Heart left ventricle (tissue), 16 donors: Measurements from ENCODE around the gene ZCCHC7. TPM values are rescaled to one million over a fixed set of nuclear protein-coding genes. Genes with fewer than 3 reads are reported as not detected.
A peak's percentile ranks its signal among the peaks of the same experiment; 100 is the strongest.

Source experiments
- ATAC-seq, 4 donors: fragments of 200-7000 bp; cut with Tn5 transposase; one replicate each; pipeline ENCODE4 v1.9.1; 2020 to 2022; ENCODE audit warnings: moderate library complexity in 4 of 4, mild to moderate bottlenecking in 3 of 4, moderate number of reproducible peaks in 1 of 4
- DNase-seq, 5 donors: peaks; one replicate each; pipeline ENCODE4 v3.0.0-alpha.2; 2020
- H3K27ac ChIP-seq, 12 donors: fragments of 200-600 bp; sonication (generic) in 4 of 12; one replicate each; pipeline versions ENCODE4 v1.5.0 to v1.8.0; 2016 to 2022; ENCODE audit warnings: mild to moderate bottlenecking in 2 of 12
- H3K27me3 ChIP-seq, 9 donors: fragments of 200-600 bp; sonication (generic) in 2 of 9; one replicate each; pipeline versions ENCODE4 v1.5.1 to v1.8.0; 2016 to 2022; ENCODE audit warnings: mild to moderate bottlenecking in 3 of 9
- H3K36me3 ChIP-seq, 9 donors: fragments of 200-600 bp; sonication (generic) in 2 of 9; one replicate each; pipeline versions ENCODE4 v1.5.0 to v1.8.0; 2018 to 2022; ENCODE audit warnings: mild to moderate bottlenecking in 2 of 9
- H3K4me1 ChIP-seq, 12 donors: fragments of 200-600 bp; sonication (generic) in 4 of 12; one replicate each; pipeline versions ENCODE4 v1.5.0 to v1.8.0; 2016 to 2022; ENCODE audit warnings: mild to moderate bottlenecking in 3 of 12
- H3K4me3 ChIP-seq, 12 donors: fragments of 200-600 bp; sonication (generic) in 4 of 12; one replicate each; pipeline versions ENCODE4 v1.5.0 to v1.8.0; 2017 to 2022; ENCODE audit warnings: mild to moderate bottlenecking in 9 of 12, moderate library complexity in 4 of 12
- H3K9me3 ChIP-seq, 12 donors: fragments of 200-600 bp; sonication (generic) in 4 of 12; one replicate each; pipeline versions ENCODE4 v1.5.0 to v1.8.0; 2016 to 2022; ENCODE audit warnings: mild to moderate bottlenecking in 1 of 12
- CTCF ChIP-seq, 12 donors: fragments of 200-600 bp; sonication (generic) in 4 of 12; IDR thresholded peaks; one replicate each; pipeline versions ENCODE4 v1.5.0 to v1.8.0; 2018 to 2022; ENCODE audit warnings: antibody characterized with exemption in 12 of 12, mild to moderate bottlenecking in 5 of 12
- POLR2A ChIP-seq, 2 donors: fragments of 450-650 bp; IDR thresholded peaks; one replicate each; pipeline ENCODE4 v1.6.1; 2017; ENCODE audit warnings: antibody characterized with exemption in 2 of 2, mild to moderate bottlenecking in 2 of 2, moderate library complexity in 2 of 2
- WGBS, 4 donors: extraction: QIAGEN DNeasy Blood & Tissue Kit in 2 of 4; methylation state at CpG; one replicate each; pipeline versions ENCODE4 v1.1.5 to v1.1.7; 2013 to 2018; 5-methylcytosine and 5-hydroxymethylcytosine counted together
- intact Hi-C, 10 donors: fragments of 100-400 bp; cut with DNase I; formaldehyde crosslinking; loops; one replicate each; pipeline versions ENCODE4 v1.11.1 to v1.14.2; 2022
- polyA plus RNA-seq, 2 donors: library from polyadenylated mRNA; stranded (reverse); fragments of 200-250 nt; gene quantifications; one replicate each; pipeline ENCODE4 v1.2.3, GENCODE V29; 2013
- total RNA-seq, 9 donors: library from RNA; depleted of rRNA in 2 of 9; stranded (reverse); fragments of >200 nt in 2 of 9; fragmentation: NEBNext Ultra II Directional in 3 of 9; extraction: Animal tissue kit (Norgen Biotek cat#: 25700) in 3 of 9; gene quantifications; one replicate each; pipeline versions ENCODE4 v1.1.0 to v1.2.4, GENCODE V29; 2016 to 2023
- donor health status: ischemic (EF 13 %, LVEDD 7.1; RV severe dilation, severe dysfunction).
- donor health status: healthy with polysubstance abuse.
- donor health status: DM: no; HTN: yes; CAD: no.
- donor health status: DM: no; HTN: no; CAD: no.
- donor health status: ischemic (EF 25% LVEDD 6.9; RV normal size, moderate dysfunction).
- donor health status: ischemic (EF 25% LVEDD 5.7; RV mildly dilated, moderate dysfunction).
- donor health status: healthy.
- donor health status: DM: yes; HTN: yes; CAD: no.
- donor health status: ischemic (EF 35%, LVEDD 5.7; RV mildly dilated, moderate dysfunction).
- donor health status: nonischemic (EF 11% LVEDD 7.7; RV severe dilation, severe dysfunction).
- donor health status: DM: yes; HTN: yes; CAD: no.
- donor health status: PGD.
- donor health status: ischemic (EF 29% LVEDD 5.4; RV normal size, mild dysfunction).
- donor health status: nonischemic (EF 23%, LVEDD 6.1; RV moderate dilation, normal function).

Gene ZCCHC7
- total and polyA plus RNA-seq, 11 donors, result 3.5 to 14.8 (median 8.4) TPM

- H3K36me3 ChIP-seq, result no peaks in the 10 kb centered on the region
- H3K27ac ChIP-seq, result peak overlapping the region in 7 of 12 donors; percentile 27 to 69 (median 46)
- ATAC-seq (peak in 3 of 4 donors; percentile 64 to 92 (median 78)), DNase-seq (no peak)
- H3K4me3 ChIP-seq, result no peak overlapping the region
- peaks cover 0 to 11% (median 0%) of the 10 kb centered on the region in 12 donors for H3K4me1 ChIP-seq
- intact Hi-C loops, result no loop called here
- H3K9me3 ChIP-seq, result no peaks in the 10 kb centered on the region
- TF ChIP-seq POLR2A (IDR thresholded peaks at IDR 0.05) (no peak), CTCF (IDR thresholded peaks at IDR 0.05) (no peak)
- WGBS, 4 donors, result 48 to 66% (median 50%) methylated on average over 3 of the region's 3 CpGs
- H3K27me3 ChIP-seq, result no peaks in the 10 kb centered on the region
These were observed 285.0 kb downstream of the ZCCHC7 start for GRCh38 chr9:37405350-37405749.

GRCh38 chr9:37405764-37406380 is 285.5 kb downstream of the ZCCHC7 start:
- H3K4me1 ChIP-seq, result peaks cover 0 to 11% (median 0%) of the 10 kb centered on the region in 12 donors
- H3K27ac ChIP-seq, result peak overlapping the region in 5 of 12 donors; percentile 27 to 69 (median 56)
- intact Hi-C loops, result no loop called here
- ATAC-seq, result peak in 1 of 4 donors; percentile 35
- peak in 1 of 5 donors; percentile 37 for DNase-seq
- H3K27me3 ChIP-seq, result no peaks in the 10 kb centered on the region
- no peaks in the 10 kb centered on the region for H3K9me3 ChIP-seq
- no peak for TF ChIP-seq POLR2A (IDR thresholded peaks at IDR 0.05)
- no peak for TF ChIP-seq CTCF (IDR thresholded peaks at IDR 0.05)
- no peaks in the 10 kb centered on the region for H3K36me3 ChIP-seq
- 74 to 87% (median 82%) methylated on average over 10 of the region's 10 CpGs for WGBS, 4 donors
- H3K4me3 ChIP-seq, result no peak overlapping the region

- TF ChIP-seq CTCF (IDR thresholded peaks at IDR 0.05), result no peak
- TF ChIP-seq POLR2A (IDR thresholded peaks at IDR 0.05), result no peak
- intact Hi-C loops, result no loop called here
- H3K4me3 ChIP-seq, result no peak overlapping the region
- DNase-seq (no peak), ATAC-seq (no peak)
- WGBS, 4 donors, result 92 to 94% (median 93%) methylated on average over 11 of the region's 11 CpGs
- H3K9me3 ChIP-seq, result no peaks in the 10 kb centered on the region
- H3K4me1 ChIP-seq, result peaks cover 0 to 11% (median 0%) of the 10 kb centered on the region in 12 donors
- H3K36me3 ChIP-seq, result no peaks in the 10 kb centered on the region
- H3K27me3 ChIP-seq, result no peaks in the 10 kb centered on the region
- peak overlapping the region in 3 of 12 donors; percentile 27 to 69 (median 41) for H3K27ac ChIP-seq
These were observed 286.4 kb downstream of the ZCCHC7 start for GRCh38 chr9:37406603-37407401.

- no peak for ATAC-seq
- Histone ChIP-seq H3K27me3 (no peaks in the 10 kb centered on the region), H3K4me3 (no peak overlapping the region), H3K4me1 (peaks cover 0 to 15% (median 0%) of the 10 kb centered on the region in 12 donors), H3K36me3 (no peaks in the 10 kb centered on the region), H3K27ac (no peak overlapping the region), H3K9me3 (no peaks in the 10 kb centered on the region)
- TF ChIP-seq CTCF (IDR thresholded peaks at IDR 0.05), result peak in 1 of 12 donors; percentile 9
- TF ChIP-seq POLR2A (IDR thresholded peaks at IDR 0.05), result no peak
- WGBS, 4 donors, result 72 to 78% (median 74%) methylated on average over 2 of the region's 2 CpGs
- no peak for DNase-seq
- intact Hi-C loops, result no loop called here
These were observed 287.1 kb downstream of the ZCCHC7 start for GRCh38 chr9:37407468-37407867.
